Measurements from ENCODE around the gene CDK2AP2. TPM values are rescaled to one million over a fixed set of nuclear protein-coding genes. Genes with fewer than 3 reads are reported as not detected.
A peak's percentile ranks its signal among the peaks of the same experiment; 100 is the strongest.

CDK2AP2 gene
- total RNA-seq, 4 donors from 2014 or later, result 60.4 to 97.7 (median 77.2) TPM

DNA sequence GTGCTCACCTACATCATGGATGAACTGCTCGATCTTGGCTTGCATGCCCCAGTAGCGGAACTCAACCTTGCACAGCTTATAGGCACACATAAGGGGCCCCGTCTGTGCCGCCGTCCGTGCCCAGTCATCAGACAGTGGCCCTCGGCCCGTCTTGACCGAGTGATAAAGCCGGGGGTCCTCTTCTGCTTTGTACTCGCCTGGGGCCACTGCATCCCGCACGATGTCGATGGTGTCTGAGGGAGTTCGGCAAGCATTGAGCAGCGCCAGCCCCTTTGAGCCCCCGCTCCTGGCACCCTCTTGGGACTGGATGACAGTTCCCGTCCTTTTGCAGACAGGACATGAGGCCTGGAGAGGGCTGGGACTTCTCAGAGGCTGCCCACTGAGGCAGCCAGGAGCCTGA lies 6.1 kb downstream of the CDK2AP2 start:
- peaks cover 0 to 48% (median 0%) of the 10 kb centered on the region in 3 donors for H3K36me3 ChIP-seq
- H3K4me3 ChIP-seq, result no peak overlapping the region
- H3K27me3 ChIP-seq, result no peaks in the 10 kb centered on the region
- no peak for TF ChIP-seq POLR2A (IDR thresholded peaks at IDR 0.05)
- TF ChIP-seq, protein P1, sequence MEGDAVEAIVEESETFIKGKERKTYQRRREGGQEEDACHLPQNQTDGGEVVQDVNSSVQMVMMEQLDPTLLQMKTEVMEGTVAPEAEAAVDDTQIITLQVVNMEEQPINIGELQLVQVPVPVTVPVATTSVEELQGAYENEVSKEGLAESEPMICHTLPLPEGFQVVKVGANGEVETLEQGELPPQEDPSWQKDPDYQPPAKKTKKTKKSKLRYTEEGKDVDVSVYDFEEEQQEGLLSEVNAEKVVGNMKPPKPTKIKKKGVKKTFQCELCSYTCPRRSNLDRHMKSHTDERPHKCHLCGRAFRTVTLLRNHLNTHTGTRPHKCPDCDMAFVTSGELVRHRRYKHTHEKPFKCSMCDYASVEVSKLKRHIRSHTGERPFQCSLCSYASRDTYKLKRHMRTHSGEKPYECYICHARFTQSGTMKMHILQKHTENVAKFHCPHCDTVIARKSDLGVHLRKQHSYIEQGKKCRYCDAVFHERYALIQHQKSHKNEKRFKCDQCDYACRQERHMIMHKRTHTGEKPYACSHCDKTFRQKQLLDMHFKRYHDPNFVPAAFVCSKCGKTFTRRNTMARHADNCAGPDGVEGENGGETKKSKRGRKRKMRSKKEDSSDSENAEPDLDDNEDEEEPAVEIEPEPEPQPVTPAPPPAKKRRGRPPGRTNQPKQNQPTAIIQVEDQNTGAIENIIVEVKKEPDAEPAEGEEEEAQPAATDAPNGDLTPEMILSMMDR (IDR thresholded peaks at IDR 0.05), result no peak
- H3K27ac ChIP-seq, result no peak overlapping the region
- DNase-seq, result no peak
- no peaks in the 10 kb centered on the region for H3K9me3 ChIP-seq
- peaks cover 0 to 26% (median 23%) of the 10 kb centered on the region in 4 donors for H3K4me1 ChIP-seq

DNA sequence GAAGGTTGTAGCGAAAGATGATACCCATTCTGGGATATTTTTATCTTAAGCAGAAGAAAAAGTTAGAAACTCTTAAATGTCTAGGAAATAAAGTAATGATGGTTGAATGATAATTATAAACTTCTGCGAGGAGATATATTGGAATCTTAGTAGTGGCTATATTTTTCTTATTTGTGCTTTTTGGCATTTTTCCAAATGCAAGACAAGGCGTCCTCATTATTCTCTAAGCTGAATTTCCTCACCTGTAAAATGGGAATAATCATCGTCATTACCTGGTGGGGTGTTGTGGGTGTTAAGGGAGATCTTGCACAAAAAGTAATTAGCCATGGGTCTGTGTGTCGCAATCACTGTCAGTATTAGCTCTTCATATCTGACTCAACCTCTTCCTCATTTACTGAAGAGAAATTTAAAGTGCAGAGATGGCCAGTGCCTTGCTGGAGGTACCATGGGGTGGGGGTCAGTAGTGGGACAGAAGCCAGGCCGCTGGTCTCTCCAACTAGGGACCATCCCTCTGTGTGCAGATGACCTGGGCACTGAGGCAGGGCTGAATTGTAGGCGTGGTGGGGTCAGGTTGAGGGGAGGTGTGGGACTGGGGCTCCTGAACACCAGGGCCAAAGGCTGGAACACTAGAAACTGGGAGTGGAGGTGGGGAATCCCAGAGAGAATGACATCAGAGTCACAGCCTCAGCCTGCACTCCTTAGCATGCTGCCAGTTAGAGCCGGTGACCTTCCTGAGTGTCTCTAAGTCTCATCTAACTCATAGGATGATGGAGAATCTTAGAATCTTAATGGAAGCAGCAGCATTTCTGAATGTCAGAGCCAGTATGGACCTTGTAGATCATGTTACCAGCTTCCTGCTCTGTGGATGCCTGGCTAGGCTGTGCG lies 6.9 kb downstream of the CDK2AP2 start:
- Histone ChIP-seq H3K4me1 (peaks cover 0 to 19% (median 16%) of the 10 kb centered on the region in 4 donors), H3K36me3 (peaks cover 0 to 55% (median 0%) of the 10 kb centered on the region in 3 donors), H3K4me3 (no peak overlapping the region), H3K9me3 (no peaks in the 10 kb centered on the region), H3K27me3 (no peaks in the 10 kb centered on the region), H3K27ac (no peak overlapping the region)
- TF ChIP-seq POLR2A (IDR thresholded peaks at IDR 0.05), result no peak
- TF ChIP-seq, protein P1 (IDR thresholded peaks at IDR 0.05), result no peak
- DNase-seq, result peak in 1 of 3 donors; percentile 44

DNA sequence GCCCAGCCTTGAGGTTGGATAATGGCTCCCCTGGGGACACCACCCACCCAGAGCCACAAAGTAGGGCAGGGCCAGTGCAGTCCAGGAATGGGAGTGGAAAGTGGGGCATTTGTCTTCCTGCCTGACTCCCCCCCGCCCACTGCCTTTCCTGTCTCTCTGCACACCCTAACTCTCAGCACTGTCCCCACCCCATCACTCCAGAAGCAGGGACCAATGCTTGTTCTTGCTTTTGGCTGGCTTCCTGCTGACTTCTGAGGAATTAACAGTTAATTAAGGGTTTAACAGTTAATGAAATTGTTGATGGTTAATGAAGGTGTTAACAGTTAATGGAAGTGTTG lies 7.5 kb downstream of the CDK2AP2 start:
- DNase-seq, result no peak
- H3K27ac ChIP-seq, result no peak overlapping the region
- TF ChIP-seq, protein P1 (IDR thresholded peaks at IDR 0.05), result no peak
- TF ChIP-seq POLR2A (IDR thresholded peaks at IDR 0.05), result no peak
- H3K27me3 ChIP-seq, result no peaks in the 10 kb centered on the region
- no peaks in the 10 kb centered on the region for H3K9me3 ChIP-seq
- H3K36me3 ChIP-seq, result peaks cover 0 to 62% (median 0%) of the 10 kb centered on the region in 3 donors
- no peak overlapping the region for H3K4me3 ChIP-seq
- H3K4me1 ChIP-seq, result peaks cover 0 to 14% (median 10%) of the 10 kb centered on the region in 4 donors

DNA sequence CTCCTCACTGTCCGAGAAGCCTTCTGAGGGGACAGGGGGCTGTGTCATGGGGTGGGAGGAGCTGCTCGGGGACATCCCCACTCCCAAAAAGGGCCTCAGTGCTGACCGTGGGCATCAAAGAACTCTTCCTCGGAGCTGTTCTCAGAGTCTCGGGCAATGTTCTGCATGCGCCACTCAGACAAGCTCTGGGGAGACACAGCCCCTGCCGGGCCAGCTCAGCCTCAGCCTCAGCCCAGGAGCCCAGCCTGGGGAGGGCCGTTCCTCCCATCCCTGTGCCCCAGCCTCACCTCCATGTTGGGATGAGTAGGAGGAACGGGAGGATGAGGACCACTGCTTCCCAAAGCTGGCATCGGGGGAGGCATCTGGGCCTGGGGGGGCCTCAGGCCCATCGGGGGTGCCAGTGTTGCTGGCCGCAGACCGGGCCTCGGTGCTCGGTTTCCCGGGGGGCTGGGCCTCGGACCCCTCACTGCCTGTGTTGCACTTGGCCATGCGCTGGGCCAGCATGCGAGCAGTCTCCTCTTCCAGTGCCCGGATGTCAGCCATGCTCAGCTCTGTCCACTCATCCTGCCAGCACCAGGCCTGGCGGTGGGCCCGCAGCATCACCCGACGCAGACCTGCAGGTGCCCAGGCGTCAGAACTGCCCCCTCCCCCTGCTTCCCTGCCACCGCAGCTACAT lies 8.0 kb downstream of the CDK2AP2 start:
- H3K4me1 ChIP-seq, result peaks cover 0 to 10% (median 8%) of the 10 kb centered on the region in 4 donors
- no peaks in the 10 kb centered on the region for H3K27me3 ChIP-seq
- H3K36me3 ChIP-seq, result peaks cover 0 to 67% (median 0%) of the 10 kb centered on the region in 3 donors
- H3K4me3 ChIP-seq, result no peak overlapping the region
- DNase-seq, result no peak
- no peak overlapping the region for H3K27ac ChIP-seq
- no peak for TF ChIP-seq POLR2A (IDR thresholded peaks at IDR 0.05)
- TF ChIP-seq, protein P1 (IDR thresholded peaks at IDR 0.05), result no peak
- no peaks in the 10 kb centered on the region for H3K9me3 ChIP-seq

DNA sequence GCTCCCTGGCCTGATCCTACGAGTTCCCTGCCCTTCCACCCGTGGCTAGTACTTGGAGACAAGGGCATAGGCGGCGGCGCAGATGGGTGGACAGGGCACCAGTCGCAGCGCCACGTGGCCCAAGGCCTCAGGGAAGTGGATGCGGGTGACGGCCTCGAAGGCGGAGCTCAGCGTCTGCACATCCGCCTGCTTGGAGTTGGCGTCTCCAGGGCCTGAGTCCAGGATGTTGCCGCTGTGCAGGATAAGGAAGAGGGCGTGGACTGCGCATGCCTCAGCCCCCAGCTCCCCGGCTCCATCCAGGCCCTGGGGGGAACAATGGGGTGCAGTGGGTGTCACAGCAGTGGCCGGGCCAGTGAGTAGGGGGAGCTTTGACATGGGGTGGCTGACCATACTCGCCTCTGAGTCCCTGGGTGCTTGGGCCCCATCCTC lies 9.4 kb downstream of the CDK2AP2 start:
- H3K4me3 ChIP-seq, result no peak overlapping the region
- no peak for DNase-seq
- H3K27me3 ChIP-seq, result no peaks in the 10 kb centered on the region
- H3K9me3 ChIP-seq, result no peaks in the 10 kb centered on the region
- peaks cover 0 to 79% (median 0%) of the 10 kb centered on the region in 3 donors for H3K36me3 ChIP-seq
- H3K27ac ChIP-seq, result no peak overlapping the region
- peaks cover 0 to 5% (median 3%) of the 10 kb centered on the region in 4 donors for H3K4me1 ChIP-seq
- TF ChIP-seq, protein P1 (IDR thresholded peaks at IDR 0.05), result no peak
- TF ChIP-seq POLR2A (IDR thresholded peaks at IDR 0.05), result no peak

Measured in Peyer's patch (tissue), 4 donors.